CD4-positive, alpha-beta T cell treated with Interleukin-4 for 4 hours (primary cell): ENCODE results near the gene TFB2M.

Source experiments
- DNase-seq: peaks from one replicate; pipeline ENCODE4 v3.0.0-alpha.2; 2020

TFB2M gene

GRCh38 chr1:246550402-246550801 is 15.7 kb downstream of the TFB2M start:
- DNase-seq, result no peak

- no peak for DNase-seq
Measured at GRCh38 chr1:246549665-246550064, 16.4 kb downstream of the TFB2M start.

- DNase-seq, result no peak
Measured at GRCh38 chr1:246544001-246544400, 22.1 kb downstream of the TFB2M start.

GRCh38 chr1:246540738-246541491 is 25.1 kb downstream of the TFB2M start:
- no peak for DNase-seq

GRCh38 chr1:246537887-246538286 is 28.2 kb downstream of the TFB2M start:
- no peak for DNase-seq

- no peak for DNase-seq
Measured at GRCh38 chr1:246537441-246537840, 28.6 kb downstream of the TFB2M start.

GRCh38 chr1:246534114-246534513 is 31.9 kb downstream of the TFB2M start:
- DNase-seq, result no peak

- no peak for DNase-seq
Measured at GRCh38 chr1:246533371-246533905, 32.6 kb downstream of the TFB2M start.

- DNase-seq, result no peak
Measured at GRCh38 chr1:246532519-246532918, 33.5 kb downstream of the TFB2M start.

GRCh38 chr1:246530482-246530881 is 35.6 kb downstream of the TFB2M start:
- no peak for DNase-seq

- DNase-seq, result no peak
Measured at GRCh38 chr1:246528933-246529731, 36.9 kb downstream of the TFB2M start.

GRCh38 chr1:246527402-246528088 is 38.5 kb downstream of the TFB2M start:
- DNase-seq, result no peak

- no peak for DNase-seq
Measured at GRCh38 chr1:246526915-246527314, 39.1 kb downstream of the TFB2M start.

GRCh38 chr1:246526380-246526779 is 39.7 kb downstream of the TFB2M start:
- no peak for DNase-seq

GRCh38 chr1:246519514-246519913 is 46.5 kb downstream of the TFB2M start:
- no peak for DNase-seq

- DNase-seq, result no peak
Measured at GRCh38 chr1:246518456-246519205, 47.4 kb downstream of the TFB2M start.

- no peak for DNase-seq
Measured at GRCh38 chr1:246517391-246517790, 48.7 kb downstream of the TFB2M start.

- DNase-seq, result no peak
Measured at GRCh38 chr1:246516126-246516525, 49.9 kb downstream of the TFB2M start.

GRCh38 chr1:246515390-246516005 is 50.6 kb downstream of the TFB2M start:
- no peak for DNase-seq

- no peak for DNase-seq
Measured at GRCh38 chr1:246513619-246514343, 52.3 kb downstream of the TFB2M start.

GRCh38 chr1:246513041-246513440 is 53.0 kb downstream of the TFB2M start:
- no peak for DNase-seq
